Measurements from ENCODE around the gene BCL11A.
"Not testable (repeated sequence)": the region's sequence is repeated elsewhere in the genome, so short reads cannot be mapped to it uniquely, and the experiment has no call there.

The BCL11A gene

DNA sequence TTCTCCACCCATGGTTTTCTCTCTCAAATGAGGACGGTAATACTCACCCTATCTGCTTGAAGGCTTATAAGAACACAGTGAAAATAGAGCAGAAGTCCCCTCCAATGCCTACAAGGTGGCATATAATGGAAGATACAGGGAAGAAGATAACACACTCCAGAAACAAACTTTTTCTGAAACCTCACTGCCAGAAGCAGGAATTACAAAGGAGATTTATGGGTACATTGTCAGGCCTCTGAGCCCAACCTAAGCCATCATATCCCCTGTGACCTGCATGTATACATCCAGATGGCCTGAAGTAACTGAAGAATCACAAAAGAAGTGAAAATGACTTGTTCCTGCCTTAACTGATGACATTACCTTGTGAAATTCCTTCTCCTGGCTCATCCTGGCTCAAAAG is 136.2 kb downstream of the BCL11A start:
- DNase-seq: not testable (repeated sequence)

DNA sequence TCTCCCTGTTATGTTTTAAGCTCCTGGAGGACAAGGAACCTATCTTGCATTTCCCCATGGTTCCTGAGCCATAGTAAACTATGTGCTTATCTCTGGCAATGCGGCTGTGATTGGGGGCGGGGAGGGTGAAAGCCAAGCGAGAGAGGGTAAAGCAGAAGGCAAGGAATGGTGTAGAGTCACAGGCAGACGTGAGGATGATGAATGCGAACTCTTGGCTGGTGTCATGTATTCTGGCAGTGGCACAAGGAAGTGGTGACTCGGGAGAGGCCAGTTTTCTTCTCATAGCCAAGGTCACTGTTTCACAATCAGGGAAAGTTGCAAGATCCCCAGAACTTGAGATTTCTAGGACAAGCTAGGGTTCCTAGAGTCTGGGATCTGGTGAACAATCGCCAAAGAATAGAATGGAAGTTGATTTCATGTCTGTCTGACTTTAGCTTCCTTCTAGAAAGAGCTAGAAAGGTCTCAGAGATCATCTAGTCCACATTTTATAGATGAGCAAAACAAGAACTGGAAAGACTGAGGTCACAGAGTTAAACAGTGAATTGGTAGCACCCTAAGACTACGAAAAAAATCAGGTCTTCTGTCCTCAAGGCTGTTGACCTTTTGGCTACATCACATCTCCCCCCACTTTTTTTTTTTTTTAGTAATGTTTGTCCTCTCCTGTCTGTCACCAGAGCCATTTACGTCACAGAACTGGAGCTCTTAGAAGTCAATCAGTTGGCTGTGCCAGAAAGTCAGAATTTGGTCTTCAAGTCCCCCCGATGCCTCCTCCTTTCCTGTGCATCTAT is 137.0 kb downstream of the BCL11A start:
- DNase-seq: no peak

DNA sequence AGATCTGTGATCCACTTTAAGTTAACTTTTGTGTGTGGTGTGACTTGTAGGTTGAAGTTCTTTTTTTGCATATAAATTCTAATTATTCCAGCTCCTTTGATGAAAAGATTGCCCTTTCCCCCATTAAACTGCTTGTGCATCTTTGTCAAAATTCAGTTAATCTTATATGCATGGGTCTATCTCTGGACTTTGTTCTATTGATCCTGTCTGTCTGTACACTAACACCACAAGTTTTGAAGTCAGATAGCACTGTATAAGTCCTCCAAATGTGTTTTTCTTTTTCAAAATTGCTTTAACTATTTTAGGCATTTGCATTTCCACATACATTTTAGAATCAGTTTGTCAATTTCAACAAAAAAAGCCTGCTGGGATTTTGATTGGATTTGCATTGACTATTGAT is 137.6 kb downstream of the BCL11A start:
- DNase-seq: no peak

DNA sequence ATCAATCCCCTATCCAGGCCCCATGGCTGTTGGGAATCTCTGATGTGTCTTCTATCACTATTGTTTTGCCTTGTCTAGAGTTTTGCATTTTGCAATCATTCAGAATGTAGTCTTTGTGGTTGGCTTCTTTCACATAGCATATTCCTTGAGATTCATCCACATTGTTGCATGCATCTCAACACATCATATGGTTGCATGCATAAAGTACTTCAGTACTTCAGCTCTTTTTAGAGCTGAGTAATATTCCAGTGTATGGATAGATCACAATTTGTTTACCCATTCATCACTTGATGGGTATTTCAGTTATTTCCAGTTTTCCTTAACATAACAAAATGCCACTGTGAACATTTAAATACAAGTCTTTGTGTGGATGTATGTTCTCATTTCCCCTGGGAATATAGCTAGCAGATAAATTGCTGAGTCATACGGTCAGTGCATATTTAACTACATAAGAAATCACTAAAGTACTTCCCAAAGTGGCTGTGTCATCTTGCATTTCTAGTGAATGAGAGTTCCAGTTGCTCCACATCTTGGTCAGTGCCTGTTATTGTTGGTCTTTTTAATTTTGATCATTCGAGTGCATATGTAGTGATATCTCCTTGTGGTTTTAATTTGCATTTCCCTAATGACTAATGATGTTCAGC is 138.8 kb downstream of the BCL11A start:
- no peak for DNase-seq

DNA sequence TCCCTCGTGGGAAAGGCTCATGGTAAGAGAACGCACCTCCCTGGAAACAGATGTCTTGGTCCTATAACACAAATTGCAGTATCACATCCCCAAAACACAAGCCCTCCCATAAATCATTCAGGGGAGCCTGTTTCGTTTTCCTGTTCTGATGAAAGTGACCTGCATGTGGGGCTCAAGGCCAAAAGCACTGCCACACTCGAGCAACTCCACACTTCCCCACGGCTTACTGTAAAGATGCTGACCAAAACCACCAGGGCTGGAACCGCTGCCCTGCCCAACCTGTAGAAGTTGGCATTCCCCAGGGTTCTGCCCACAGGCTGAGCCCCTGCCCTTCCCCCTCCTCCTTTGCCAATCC is 139.7 kb downstream of the BCL11A start:
- no peak for DNase-seq

GRCh38 chr2:60413069-60413813 is 140.2 kb downstream of the BCL11A start:
- DNase-seq: no peak

DNA sequence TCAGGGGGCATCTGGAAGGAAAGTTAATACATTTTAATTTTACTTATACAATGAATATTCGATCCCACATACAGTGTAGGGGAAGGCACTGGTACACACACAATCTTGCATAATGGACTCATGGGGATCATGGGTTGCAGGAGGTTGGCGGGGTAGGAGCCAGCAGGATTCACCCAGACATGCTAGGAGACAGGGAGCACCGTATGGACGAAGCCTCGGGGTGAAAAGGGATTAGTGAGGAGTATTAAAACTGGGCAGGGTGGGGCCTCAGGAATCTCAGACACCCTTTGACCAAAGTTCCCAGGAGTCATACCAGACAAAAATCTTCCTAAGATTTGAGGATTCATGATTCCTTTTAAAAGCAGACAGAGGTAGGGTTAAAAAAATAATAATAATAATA is 140.8 kb downstream of the BCL11A start:
- DNase-seq: no peak

DNA sequence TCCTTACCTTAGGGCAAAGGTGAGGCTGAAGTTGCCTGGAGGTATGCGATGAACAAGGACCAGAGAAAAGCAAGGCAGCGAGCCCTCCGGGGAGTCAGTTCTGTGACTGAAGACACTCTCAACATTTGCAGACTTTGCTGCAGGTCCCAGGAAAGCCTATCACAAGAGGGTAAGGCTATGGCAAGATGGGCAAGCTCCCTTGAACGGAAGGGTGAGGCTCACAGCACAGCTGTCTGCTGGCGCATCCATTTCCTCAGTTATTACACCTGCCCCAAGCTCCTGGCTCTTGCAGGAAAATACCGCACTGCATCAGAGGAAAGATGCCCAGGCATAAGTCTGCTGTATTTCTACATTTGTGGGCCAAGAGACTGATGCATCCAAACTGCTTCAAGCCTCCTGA is 141.4 kb downstream of the BCL11A start:
- DNase-seq: no peak

- no peak for DNase-seq
Observed at GRCh38 chr2:60411295-60411694, 142.2 kb downstream of the BCL11A start.

DNA sequence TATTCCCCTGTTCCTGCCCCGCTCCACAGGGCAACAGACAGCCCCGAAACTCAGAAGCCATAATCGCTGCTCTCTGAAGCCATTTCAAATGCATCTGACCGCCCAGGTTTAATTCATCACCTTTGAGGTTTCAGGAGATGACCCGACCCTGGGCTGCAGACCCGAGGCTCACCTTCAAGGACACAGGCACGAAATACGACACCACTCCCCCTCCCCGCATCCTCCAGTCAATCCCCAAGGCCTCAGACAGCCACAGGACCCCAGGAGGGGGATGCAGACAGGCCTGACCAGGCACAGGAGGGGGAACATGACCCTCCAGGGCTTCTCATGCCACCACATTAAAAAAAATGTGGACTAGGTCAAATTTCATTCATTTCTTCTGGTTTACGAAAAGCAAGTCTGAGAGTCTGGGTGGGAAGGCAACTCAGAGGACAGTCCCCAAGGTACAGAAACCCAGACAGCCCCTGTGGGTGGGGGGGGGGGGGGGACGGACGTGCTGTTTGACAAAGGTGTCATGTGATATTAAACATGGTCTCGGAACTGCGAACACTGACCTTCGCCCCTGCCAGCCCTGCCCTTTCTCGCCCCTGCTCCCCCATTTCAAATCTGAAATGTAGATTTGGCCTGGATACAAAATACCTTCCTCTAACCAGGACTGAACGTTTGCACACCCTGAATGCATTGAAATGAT is 142.9 kb downstream of the BCL11A start:
- no peak for DNase-seq

DNA sequence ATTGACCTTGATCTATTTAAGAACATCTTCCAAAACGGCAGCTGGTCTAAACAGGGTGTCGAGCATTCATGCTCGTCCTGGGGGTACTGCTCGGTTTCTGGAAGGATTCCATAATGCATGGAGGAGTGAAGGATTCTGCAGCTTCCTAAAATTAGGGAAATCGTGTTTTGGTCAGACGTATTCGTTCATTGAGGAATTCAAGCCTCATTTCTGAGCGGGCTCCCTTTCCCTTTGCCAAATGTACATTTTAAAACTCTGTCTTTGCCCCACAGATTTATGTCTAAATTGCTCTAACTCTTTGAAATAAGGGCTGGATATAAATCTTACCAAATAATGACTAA is 144.0 kb downstream of the BCL11A start:
- DNase-seq: no peak

GRCh38 chr2:60408811-60409530 is 144.5 kb downstream of the BCL11A start:
- no peak for DNase-seq

DNA sequence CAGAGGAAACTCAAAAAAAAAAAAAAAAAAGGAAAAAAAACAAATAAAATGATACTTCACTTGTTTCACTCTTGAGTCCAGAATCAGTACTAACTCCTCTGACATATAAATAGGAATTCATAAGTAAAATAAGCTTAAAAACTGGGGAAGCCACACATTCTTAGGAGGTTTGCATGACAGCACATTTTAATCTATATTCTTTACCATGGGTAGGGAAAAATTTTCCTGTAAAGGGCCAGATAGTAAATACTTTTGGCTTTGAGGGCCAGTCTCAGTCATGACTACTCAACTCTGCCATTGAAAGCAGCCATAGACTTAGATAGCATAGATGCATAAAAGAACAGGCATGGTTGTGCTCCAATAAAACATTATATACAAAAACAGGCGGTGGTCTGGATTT is 145.2 kb downstream of the BCL11A start:
- no peak for DNase-seq

GRCh38 chr2:60407398-60407797 is 146.1 kb downstream of the BCL11A start:
- no peak for DNase-seq

DNA sequence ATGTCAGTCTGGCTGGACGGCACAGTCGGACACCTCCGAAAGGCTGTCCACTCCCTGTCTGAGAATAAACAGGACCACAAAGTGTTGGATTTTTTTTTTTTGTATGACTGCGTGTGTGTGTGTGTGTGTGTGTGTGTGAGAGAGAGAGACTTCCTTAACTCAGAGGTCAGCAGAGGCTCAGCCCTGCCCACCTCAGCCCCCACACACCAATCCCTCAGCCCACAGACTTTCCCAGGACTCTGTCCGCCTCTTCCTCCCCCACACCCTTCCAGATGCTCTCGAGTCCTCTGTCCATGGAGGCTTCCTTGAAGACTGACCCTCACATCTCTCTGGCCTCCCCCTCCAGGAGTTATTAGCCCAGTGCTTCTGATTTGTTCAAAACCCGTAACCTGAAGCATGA is 147.3 kb downstream of the BCL11A start:
- DNase-seq: no peak

- no peak for DNase-seq
Observed at GRCh38 chr2:60405271-60405919, 148.1 kb downstream of the BCL11A start.
